D341Med (cell line): ENCODE measurements around the gene GBA3.

ENCODE experiments used
- DNase-seq: peaks from one replicate; pipeline ENCODE4 v3.0.0; 2012; ENCODE audit warnings: low spot score

Gene GBA3

DNA sequence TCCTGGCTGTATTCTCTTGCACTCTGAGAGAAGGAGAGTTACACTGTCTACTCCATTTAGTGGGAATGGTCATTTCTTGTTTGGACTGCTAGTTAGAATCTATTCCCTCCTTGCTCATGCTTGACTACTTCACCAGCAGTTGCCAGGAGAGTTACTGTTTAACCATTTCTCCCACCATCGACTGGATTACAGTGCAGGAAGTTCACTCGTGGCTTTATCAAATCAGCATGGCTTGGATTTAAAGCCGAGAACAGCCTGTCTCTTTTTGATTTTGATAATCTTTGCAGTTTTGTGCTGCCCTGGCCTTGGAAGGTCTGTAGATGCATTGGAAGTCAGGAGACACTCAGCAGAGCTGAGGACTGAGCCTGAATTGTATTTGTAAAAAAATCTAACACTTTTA lies 3.2 kb downstream of the GBA3 start:
- DNase-seq = no peak

DNA sequence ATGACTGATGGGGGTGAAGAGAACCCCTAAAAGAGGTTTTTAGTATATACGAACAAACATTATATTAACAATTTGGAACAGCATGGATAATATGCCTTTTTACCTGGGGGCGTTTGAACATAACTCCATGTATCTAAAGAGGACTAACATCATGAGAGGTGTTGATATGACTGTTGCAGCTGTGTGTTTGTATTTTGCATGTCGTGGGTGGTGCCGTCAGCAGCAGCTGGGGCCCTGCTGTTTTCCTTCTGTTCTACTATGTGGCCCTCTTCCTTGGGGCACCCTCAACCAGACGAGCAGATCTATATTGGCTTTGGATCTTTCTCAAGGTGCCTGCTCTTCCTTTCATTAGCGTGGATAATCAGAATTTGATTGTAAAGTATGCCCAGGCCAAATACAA lies 11.2 kb downstream of the GBA3 start:
- DNase-seq = no peak

DNA sequence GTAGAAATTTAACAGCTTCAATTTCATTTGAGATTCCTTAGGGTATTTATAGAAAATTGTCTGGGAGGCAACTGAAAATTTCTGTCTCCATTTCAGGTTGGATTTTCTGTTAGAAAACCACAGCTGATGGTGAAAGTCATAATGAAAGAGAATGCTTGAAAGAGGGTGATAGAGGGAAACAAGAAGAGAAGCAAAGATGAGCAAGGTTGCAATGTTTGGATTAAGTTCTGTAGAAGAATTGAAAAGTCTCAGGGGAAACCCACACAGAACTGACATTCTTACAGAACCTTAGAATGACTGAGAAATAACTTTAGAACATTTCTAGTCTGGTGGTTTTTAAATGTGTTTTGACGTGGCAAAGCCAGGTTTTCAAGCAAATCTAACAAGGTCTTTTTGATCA lies 14.7 kb downstream of the GBA3 start:
- DNase-seq = no peak

DNA sequence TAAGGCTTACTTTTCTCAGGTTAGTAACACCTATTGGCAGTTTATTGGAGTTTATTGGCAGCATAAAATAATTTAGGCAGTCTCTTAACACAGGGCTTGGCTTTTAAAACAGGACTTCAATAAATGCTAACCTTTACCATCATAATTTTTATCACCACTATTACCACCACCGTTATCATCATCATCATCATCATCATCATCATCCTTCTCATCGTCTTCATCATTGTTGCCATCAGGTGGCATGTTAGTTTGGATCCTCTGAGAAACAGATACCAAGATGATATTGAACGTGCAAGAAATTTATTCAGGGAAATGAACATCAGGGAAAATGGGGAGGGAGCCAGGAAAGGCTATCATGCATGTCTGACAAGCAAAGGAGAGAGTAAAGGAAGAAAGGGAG lies 16.2 kb downstream of the GBA3 start:
- DNase-seq = no peak

DNA sequence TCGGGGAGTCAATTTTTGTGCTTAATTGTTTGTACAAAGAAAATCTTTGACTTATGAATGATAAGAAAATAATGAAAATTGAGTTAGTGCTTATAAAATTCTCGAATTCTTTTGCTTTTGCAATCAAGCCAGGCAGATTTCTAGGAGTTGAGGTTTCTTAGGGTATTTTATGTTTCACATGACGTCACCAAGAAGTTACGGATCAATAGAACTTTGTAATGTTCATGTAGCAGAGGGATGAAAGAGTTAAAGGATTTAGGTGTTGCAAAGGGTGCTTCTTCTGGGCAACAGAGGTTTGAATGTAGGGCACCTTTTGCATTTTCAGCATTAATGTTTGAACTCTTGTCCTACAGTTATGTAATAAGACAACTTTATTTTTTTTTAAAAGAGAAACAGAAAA lies 19.4 kb downstream of the GBA3 start:
- no peak for DNase-seq

DNA sequence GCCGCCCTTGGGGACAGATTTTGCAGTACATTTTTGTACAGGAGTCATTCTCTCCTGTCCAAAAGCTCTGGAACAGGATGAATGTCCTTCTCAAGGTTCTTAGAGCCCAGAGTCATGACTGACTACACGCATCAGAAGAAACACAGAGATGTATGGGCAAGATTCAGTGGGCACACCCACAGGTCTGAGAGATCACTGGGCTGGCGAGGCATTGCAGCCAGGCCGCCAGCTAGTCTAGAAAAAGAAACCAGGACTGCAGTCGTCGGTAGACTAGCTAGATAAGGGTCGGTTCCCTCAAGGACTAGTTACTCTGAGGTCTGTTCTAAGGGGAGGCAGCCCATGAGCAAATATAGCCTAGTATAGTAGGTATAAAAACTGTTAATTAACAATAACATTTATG lies 19.8 kb downstream of the GBA3 start:
- no peak for DNase-seq

DNA sequence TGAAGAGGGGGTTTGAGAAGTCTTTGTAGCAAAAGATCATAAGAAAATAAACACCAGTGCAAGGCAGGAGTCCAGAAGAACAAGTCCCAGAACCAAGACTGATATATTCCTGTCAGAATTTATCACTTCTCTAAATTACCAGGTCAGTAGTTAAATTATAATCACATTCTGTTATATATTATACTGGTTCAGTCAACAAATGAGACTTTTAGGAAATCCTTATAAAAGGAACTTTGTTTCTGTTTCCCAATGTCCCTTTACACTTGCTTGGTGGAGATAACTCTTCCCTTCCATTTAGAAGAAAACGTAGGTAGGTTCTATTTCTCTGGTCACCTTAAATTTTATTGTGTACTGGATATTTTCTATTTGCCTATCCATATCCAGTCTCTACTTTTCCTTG lies 21.1 kb downstream of the GBA3 start:
- DNase-seq = no peak

DNA sequence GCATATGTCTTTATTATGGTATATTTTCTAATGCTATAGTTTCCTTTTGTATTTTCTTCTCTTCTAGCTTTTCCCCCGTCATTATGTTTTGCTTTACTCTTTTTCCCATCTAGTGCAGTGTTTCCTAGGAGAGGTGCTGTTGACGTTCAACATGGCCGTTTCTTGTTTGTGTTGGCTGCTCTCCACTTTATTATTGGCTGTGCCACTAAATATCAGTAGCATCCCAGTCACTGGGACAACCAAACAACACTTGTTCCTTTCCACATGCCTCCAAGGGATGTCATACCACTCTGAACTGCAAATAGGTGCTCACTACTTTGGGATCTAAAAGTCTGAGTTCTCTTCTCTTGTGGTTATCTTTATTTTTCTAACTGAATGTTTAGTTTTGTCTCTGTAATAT lies 26.5 kb downstream of the GBA3 start:
- DNase-seq = no peak

DNA sequence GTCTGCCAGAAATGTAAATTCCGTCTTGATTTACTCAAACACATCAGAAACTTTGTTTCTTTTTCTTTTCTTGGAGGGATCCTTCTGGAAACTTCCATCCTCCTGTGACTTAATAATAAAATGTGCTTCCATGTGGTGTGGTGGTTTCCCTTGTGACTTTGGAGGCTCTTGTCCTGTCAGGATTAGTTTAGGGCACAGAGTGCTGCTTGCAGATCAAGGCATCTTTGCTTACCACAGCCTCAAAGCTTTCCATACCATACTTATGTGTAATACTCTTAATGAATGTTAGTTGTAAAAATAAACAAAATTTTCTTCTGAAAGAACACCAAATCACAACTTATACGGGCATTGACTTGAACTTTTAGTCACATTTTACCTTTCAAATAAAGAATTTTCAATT lies 27.4 kb downstream of the GBA3 start:
- no peak for DNase-seq

DNA sequence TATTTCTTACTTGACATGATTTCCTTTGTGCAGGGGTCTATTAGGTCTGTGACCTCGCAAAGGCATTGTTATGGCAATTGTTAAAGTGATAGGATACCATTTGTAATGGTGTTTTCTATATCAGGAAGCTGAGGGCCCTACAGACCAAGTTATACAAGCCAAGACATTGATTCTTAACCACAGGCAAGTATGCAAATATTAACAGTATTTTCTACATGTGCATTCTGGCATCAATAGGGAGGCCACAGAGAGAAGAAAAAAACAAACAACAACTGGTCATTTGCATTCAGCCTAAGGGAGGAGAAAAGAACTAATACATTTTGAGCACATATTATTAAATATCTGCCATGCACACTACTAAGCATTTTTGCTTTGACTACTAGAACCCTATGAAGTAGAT lies 28.5 kb downstream of the GBA3 start:
- DNase-seq = no peak

DNA sequence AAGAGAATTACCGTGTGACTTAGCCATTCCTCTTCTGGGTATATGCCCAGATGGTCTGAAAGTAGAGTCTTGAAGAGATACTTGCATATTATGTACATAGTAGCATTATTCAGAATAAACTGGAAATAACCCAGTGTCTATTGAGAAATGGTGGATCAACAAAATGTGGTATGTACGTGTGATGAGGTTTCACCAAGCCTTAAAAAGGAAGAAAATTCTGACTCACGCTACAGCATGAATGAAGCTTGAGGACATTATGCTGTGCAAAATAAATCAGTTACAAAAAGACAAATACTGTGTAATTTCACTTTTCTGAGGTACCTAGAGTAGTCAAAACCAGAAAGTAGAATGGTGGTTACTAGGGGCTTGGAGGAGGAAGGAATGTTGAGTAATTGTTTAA lies 37.3 kb downstream of the GBA3 start:
- no peak for DNase-seq

DNA sequence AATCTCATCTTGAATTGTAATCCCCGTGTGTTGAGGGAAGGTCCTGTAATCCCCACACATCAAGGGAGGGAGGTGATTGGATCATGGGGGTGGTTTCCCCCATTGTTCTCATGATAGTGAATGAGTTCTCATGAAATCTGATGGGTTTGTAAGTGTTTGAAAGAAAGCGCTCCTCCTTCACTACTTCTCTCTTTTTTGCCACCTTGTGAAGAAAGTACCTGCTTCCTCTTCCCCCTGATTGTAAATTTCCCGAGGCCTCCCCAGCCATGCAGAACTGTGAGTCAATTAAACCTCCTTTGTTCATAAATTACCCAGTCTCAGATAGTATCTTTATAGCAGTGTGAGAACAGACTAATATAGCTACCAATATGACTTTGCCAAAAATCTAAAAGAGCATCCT lies 41.1 kb downstream of the GBA3 start:
- no peak for DNase-seq

DNA sequence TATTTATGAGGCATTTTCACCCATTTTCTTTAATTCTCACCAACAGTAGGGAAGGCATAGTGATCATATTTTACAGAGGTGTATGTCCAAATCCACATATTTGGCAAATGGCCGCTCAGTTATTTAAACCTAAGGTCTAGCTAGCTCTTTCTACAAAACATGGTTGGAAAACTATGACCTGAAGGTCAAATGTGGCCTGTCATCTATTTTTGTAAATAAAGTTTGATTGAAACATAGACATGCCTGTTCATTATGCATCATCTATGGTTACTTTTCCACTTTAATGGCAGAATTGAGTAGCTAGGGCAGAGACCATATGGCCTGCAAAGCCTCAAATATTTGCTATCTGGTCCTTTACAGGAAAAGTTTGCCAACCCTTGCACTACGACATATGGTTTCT lies 44.2 kb downstream of the GBA3 start:
- no peak for DNase-seq

DNA sequence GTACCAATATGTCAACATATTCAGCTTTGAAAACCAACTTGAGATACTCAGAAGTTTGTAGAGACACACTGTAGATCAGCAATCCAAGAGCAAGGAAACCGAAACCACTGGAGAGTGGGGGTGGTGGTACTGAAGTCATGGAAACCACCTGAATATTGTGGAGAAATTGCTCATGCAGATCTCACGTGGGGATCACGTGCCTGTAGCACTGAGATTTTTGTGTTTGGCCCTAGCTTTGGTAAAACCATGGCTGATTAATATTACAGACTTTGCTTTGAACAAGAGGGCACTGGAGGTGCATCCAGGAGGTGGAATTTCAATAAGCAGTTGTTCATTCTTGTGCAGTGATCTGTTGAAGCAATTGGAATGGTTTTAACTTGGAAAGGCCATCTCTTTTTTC lies 47.2 kb downstream of the GBA3 start:
- no peak for DNase-seq

DNA sequence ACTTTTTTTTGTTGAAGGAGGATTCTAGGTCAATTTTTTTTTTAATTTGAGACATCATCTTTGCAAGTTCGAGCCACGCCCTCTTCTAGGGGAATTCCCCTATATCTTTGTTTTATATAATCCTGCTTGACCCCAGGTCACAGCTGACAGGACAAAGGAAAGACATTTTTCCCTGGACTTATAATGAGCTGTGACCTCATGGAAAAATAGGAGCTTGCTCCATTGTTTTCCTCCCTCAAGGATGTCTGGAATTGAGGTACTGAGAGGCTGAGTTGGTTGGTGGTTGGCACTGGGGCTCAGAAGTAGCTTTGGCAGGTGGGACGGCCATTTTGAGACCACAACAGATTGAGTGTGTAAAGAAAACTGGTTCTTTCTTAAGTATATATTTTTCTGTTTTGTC lies 49.0 kb downstream of the GBA3 start:
- no peak for DNase-seq

DNA sequence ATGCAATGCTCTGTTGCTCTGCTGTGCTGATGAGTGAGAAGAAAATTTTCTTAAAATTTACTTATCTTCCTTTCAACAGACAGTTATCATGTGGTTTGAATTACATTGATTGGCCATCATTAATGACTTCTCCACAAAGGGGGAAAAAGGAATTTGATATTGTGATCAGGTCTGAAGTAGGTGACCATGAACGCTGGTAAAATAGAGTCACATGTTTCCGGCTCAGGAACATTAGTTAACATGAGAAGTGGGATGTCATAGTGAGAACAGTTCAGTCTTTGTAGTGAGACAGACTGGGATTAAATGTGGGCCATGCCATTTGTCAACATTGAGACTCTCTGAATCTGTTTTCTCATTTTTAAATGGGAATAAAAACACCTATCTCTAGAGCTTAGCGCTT lies 50.6 kb downstream of the GBA3 start:
- DNase-seq = no peak

DNA sequence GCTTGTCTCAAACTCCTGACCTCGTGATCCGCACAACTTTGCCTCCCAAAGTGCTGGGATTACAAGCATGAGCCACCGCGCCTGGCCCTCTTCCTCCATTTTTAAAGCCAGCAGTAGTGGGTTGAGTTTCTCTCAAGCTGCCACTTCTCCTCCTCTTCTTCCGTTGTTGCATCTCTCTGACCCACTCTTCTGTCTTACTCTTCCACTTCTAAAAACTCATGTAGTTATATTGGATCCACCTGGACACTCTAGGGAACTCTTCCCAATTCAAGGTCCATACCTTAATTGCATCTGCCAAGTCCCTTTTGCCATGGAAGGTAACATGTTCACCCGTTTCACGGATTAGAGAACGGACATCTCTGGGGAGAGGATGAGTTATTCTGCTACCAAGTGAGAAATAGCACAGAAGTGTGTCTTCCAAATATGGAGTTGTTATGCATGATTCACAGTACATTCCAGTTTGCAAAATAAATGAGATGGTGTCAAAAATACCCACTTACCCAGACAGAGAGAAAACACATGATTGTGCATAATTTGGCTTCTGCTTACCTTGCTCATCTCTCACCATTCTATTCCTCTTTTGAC lies 51.8 kb downstream of the GBA3 start:
- DNase-seq = no peak

DNA sequence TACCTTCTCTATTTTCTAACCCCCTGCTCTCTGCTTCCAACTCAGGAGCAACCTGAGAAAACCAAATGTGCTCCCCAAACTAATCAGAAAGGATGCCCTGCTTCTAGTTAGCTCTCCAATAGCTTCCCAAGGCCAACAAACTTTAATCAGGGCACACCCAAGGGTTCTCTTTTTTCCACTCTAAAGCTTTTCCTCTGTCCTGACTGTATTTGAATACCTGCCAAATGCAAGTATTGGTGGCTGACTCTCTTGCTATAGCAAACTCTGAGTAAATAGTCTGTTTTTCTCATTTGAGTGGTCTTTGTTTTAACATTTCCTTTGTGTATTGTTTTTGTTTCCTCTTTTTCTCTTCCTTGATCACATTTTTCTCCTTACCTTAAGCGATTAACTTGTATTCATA lies 52.5 kb downstream of the GBA3 start:
- no peak for DNase-seq

DNA sequence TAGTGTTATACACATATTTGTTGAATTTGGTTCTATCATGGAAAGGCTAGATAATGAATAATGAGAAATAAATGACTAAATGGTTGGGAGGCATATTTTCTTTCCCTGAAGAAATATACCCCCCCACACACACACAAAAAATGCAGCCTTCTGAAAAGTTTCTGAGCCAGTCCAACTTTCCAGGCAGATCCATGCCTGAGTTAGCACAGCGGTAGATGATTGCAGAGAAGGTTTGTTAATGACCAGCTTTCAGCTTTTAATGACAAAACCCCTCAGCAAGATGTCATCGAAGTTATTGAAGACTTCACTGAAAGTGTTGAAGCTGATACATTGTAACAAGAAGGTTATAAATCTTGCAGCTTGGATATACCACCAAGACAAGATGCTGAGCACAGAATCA lies 61.4 kb downstream of the GBA3 start:
- DNase-seq = no peak

DNA sequence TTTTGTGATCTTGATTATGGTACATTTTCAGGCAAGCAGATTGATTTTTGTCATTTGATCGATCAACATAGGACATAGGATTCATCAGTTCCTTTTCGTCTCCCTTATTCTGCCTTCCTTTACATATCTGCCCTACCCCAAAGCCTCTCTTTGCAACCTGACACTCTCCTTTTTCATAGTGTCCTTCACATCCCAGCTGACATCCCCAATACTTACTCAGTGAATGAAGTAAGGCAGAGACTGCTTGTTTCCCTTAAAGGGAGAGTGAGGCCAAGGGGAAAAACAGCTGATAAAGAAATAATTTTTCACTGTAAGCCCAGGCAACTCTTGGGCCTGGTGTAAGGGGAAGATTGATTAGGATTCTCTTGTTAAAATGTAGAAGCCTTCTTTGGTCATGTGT lies 69.8 kb downstream of the GBA3 start:
- DNase-seq = no peak

DNA sequence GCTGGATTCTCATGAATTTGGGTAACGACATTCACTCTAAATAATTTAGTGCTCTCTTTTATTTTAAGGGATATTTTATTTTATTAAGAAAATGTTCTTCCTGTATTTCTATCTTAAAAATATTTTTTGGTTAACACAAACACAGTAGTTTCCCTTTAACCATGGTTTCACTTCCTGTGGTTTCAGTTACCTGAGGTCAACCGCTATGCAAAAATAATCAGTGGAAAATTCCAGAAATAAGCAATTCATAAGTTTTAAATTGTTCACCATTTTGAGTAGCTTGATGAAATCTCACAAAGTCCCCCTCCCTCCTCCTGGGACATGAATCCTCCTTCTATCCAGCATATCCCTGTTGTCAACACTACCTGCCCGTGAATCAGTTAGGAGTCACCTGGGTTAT lies 71.4 kb downstream of the GBA3 start:
- DNase-seq = no peak

DNA sequence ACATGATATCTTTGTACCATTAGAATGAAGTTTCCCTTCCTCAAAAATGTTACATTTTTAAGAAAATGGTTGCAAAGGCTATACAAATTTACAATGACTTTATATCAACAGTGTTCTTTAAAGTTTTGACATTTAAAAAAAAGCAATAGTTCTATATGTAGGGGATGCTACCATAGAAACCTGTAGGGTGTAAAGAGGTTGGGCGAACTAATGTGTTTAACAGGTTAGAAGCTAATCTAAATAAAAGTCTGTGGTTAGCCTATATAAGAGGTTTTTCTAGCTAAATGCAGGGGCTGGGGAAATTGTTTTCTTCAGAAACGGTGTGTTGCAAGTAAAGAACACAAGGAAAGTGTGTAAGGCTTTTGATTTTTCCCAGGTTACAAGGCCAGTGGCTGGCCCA lies 73.3 kb downstream of the GBA3 start:
- no peak for DNase-seq

DNA sequence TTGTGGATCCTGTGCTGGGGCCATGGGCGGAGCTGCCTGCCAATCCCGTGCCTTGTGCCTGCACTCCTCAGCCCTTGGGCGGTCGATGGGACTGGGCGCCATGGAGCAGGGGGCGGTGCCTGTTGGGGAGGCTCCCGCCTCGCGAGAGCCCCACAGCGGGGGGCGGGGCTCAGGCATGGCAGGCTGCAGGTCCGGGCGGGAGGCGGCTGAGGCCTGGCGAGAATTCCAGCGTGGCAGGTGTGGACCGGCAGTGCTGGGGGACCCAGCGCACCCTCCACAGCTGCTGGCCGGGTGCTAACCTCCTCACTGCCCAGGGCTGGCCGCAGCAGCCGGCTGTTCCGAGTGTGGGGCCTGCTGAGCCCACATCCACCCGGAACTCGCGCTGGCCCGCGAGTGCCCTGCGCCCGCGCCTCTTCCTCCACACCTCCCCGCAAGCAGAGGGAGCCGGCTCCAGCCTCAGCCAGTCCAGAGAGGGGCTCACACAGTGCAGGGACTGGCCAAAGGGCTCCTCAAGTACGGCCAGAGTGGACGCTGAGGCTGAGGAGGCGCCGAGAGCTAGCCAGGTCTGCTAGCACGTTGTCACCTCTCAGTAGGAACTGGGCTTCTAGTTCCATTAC lies 85.9 kb downstream of the GBA3 start:
- no peak for DNase-seq

DNA sequence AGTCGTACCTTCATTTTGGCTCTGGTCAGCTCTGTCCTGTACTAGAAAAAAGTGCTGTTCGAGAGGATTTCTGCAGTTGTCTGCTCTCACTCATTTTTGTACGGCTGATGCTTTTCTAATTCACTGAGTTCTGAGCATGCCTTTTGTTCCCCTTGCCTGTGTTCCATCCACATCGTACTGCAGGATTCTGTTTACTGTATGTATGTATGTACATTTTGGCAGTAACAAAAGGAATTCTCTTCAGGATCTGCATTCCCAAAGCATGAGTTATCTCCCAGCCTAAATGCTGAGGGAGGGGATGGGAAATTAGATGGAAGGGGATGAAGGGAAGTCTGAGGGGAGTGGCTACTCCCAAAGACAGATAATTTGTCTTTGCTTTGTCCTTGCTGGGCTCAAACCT lies 87.6 kb downstream of the GBA3 start:
- no peak for DNase-seq

DNA sequence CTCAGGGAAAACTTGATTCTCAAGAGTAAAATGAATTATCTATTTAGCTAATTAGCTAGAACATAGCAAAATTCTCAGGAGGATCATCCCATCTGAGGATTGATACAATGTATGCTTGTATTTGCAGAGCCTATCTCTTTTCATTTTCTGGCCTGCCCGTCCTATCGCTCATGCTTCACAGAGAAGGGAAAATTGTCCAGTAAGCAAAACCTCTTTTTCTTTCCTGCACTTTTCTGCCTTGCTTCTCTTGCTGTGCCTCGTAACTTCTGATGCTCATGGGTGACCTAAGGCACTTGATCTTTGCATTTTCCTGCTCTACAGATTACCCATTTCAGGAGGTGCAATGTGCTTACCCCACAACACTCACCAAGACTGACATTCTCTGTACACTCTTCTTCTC lies 88.1 kb downstream of the GBA3 start:
- no peak for DNase-seq
